SK-N-SH (cell line): ENCODE results near the gene BTBD7. TPM values are rescaled to one million over a fixed set of nuclear protein-coding genes. Genes with fewer than 3 reads are reported as not detected.

Experiments used
- CTCF ChIA-PET: fragments of 300-600, 350-600 bp; formaldehyde crosslinking; extraction: SDS; loops from one replicate; lab custom pipeline; 2021; lab: Yijun Ruan, JAX
- POLR2A ChIA-PET: fragments of 350-600 bp; sonication (Branson Sonifier 250); formaldehyde crosslinking; extraction: SDS; loops from one replicate; lab custom pipeline; 2020; ENCODE audit warnings: antibody characterized with exemption, inconsistent platforms; lab: Yijun Ruan, JAX
- DNase-seq: peaks from one replicate; pipeline ENCODE4 v3.0.0; 2012
- H2AFZ ChIP-seq: fragments of 200-600 bp; sonication (generic); 2 replicates; pipeline ENCODE4 v1.8.1; 2016; ENCODE audit warnings: antibody characterized with exemption, mild to moderate bottlenecking, low read depth
- H3F3A ChIP-seq: fragments of 200-600 bp; sonication (generic); replicated peaks from 2 replicates; pipeline ENCODE3; 2016; ENCODE audit warnings: antibody characterized with exemption, mild to moderate bottlenecking; ENCODE audit not compliant: insufficient read depth
- H3K27ac ChIP-seq, 2 experiments: fragments of 200-500 bp in 1 of 2; fragments of 200-600 bp in 1 of 2; sonication (Bioruptor generic) in 1 of 2; sonication (generic), shearing (Covaris generic) in 1 of 2; 2 replicates each; pipeline versions ENCODE4 v1.5.1 to v1.6.1; 2014 to 2016; ENCODE audit warnings: low read depth in 2 of 2, inconsistent platforms in 1 of 2, low read length in 1 of 2, mild to moderate bottlenecking in 1 of 2, mixed read lengths in 1 of 2
- H3K27me3 ChIP-seq: fragments of 200-600 bp; sonication (generic), shearing (Covaris generic); 2 replicates; pipeline ENCODE4 v1.6.1; 2016; ENCODE audit warnings: mixed run types; ENCODE audit not compliant: insufficient read depth
- H3K36me3 ChIP-seq, 2 experiments: fragments of 200-500 bp in 1 of 2; fragments of 200-600 bp in 1 of 2; sonication (Bioruptor generic) in 1 of 2; sonication (generic) in 1 of 2; replicated peaks in 1 of 2; 2 replicates each; pipeline versions ENCODE3 to v1.5.1; 2014 to 2016; ENCODE audit warnings: low read length in 1 of 2, mild to moderate bottlenecking in 1 of 2; ENCODE audit not compliant: insufficient read depth in 2 of 2, control insufficient read depth in 1 of 2
- H3K4me1 ChIP-seq, 2 experiments: fragments of 200-500 bp in 1 of 2; fragments of 200-600 bp in 1 of 2; sonication (Bioruptor generic) in 1 of 2; sonication (generic), shearing (Covaris generic) in 1 of 2; 2 replicates each; pipeline versions ENCODE4 v1.5.1 to v1.6.1; 2014 to 2016; ENCODE audit warnings: low read depth in 1 of 2, low read length in 1 of 2, mixed run types in 1 of 2; ENCODE audit not compliant: insufficient read depth in 2 of 2, control insufficient read depth in 1 of 2
- H3K4me2 ChIP-seq: fragments of 200-600 bp; sonication (generic), shearing (Covaris generic); 2 replicates; pipeline ENCODE4 v1.6.1; 2017; ENCODE audit warnings: mixed run types
- H3K4me3 ChIP-seq, 2 experiments: fragments of 200-500 bp in 1 of 2; fragments of 200-600 bp in 1 of 2; sonication (Bioruptor generic) in 1 of 2; sonication (generic), shearing (Covaris generic) in 1 of 2; 2 replicates each; pipeline versions ENCODE4 v1.5.1 to v1.8.1; 2014 to 2016; ENCODE audit warnings: low read depth in 2 of 2, inconsistent platforms in 1 of 2, low read length in 1 of 2, mild to moderate bottlenecking in 1 of 2, mixed read lengths in 1 of 2, moderate library complexity in 1 of 2
- H3K79me2 ChIP-seq: fragments of 200-600 bp; sonication (generic); 2 replicates; pipeline ENCODE4 v1.8.1; 2017; ENCODE audit warnings: mild to moderate bottlenecking; ENCODE audit not compliant: insufficient read depth
- H3K9ac ChIP-seq: fragments of 200-600 bp; sonication (generic); 2 replicates; pipeline ENCODE4 v1.6.1; 2017; ENCODE audit warnings: mixed run types
- H3K9me2 ChIP-seq: fragments of 200-600 bp; sonication (generic); 2 replicates; pipeline ENCODE4 v1.6.1; 2017; ENCODE audit warnings: mixed run types
- H3K9me3 ChIP-seq: fragments of 200-600 bp; sonication (generic); 2 replicates; pipeline ENCODE4 v1.6.1; 2017; ENCODE audit warnings: mixed run types, mild to moderate bottlenecking, moderate library complexity
- H4K20me1 ChIP-seq: fragments of 200-600 bp; sonication (generic); 2 replicates; pipeline ENCODE4 v1.6.1; 2017; ENCODE audit warnings: mild to moderate bottlenecking, mixed run types; ENCODE audit not compliant: insufficient read depth
- CTCF ChIP-seq: fragments of 200-600 bp; sonication (generic); IDR thresholded peaks from 2 replicates; pipeline ENCODE4 v1.6.1; 2017; ENCODE audit warnings: antibody characterized with exemption, mild to moderate bottlenecking, moderate library complexity
- ELF1 ChIP-seq: IDR thresholded peaks from 2 replicates; pipeline ENCODE4 v1.4.0; 2012
- FOSL2 ChIP-seq: IDR thresholded peaks from 2 replicates; pipeline ENCODE4 v1.4.0; 2012; ENCODE audit warnings: low read depth, mild to moderate bottlenecking, moderate library complexity, borderline replicate concordance
- FOXJ3 ChIP-seq: sonication (generic); formaldehyde crosslinking; IDR thresholded peaks from 2 replicates; pipeline ENCODE4 v1.5.1; 2020; ENCODE audit warnings: mild to moderate bottlenecking, missing genetic modification reagents
- FOXM1 ChIP-seq: IDR thresholded peaks from 2 replicates; pipeline ENCODE4 v1.4.0; 2012; ENCODE audit warnings: low read depth, mild to moderate bottlenecking
- GATA2 ChIP-seq: sonication (generic); formaldehyde crosslinking; IDR thresholded peaks from 2 replicates; pipeline ENCODE4 v1.5.0; 2020; ENCODE audit warnings: mild to moderate bottlenecking, missing genetic modification reagents
- IRF3 ChIP-seq: fragments of 150-350 bp; IDR thresholded peaks from 2 replicates; pipeline ENCODE4 v1.6.1; 2016; ENCODE audit warnings: mild to moderate bottlenecking, low read depth, low read length
- MAX ChIP-seq: IDR thresholded peaks from 2 replicates; pipeline ENCODE4 v1.4.0; 2012; ENCODE audit warnings: low read depth
- MEF2A ChIP-seq: IDR thresholded peaks from 2 replicates; pipeline ENCODE4 v1.4.0; 2012; ENCODE audit warnings: low read depth, borderline replicate concordance
- NFIC ChIP-seq: IDR thresholded peaks from 2 replicates; pipeline ENCODE4 v1.4.0; 2012; ENCODE audit warnings: borderline replicate concordance
- RAD21 ChIP-seq: IDR thresholded peaks from 2 replicates; pipeline ENCODE4 v1.6.1; 2012; ENCODE audit warnings: mild to moderate bottlenecking, low read length
- REST ChIP-seq: IDR thresholded peaks from 2 replicates; pipeline ENCODE4 v1.6.1; 2012; ENCODE audit warnings: mild to moderate bottlenecking, low read depth, low read length, moderate library complexity
- SMC3 ChIP-seq: IDR thresholded peaks from 2 replicates; pipeline ENCODE4 v1.6.1; 2012; ENCODE audit warnings: low read depth, low read length, improper control_type of control experiment
- USF1 ChIP-seq: IDR thresholded peaks from 2 replicates; pipeline ENCODE4 v1.4.0; 2012; ENCODE audit warnings: low read depth, borderline replicate concordance
- ZBTB33 ChIP-seq: IDR thresholded peaks from 2 replicates; pipeline ENCODE4 v1.4.0; 2012; ENCODE audit warnings: low read depth, borderline replicate concordance
- WGBS: methylation state at CpG from one replicate; pipeline ENCODE4 v1.1.6; 2017; ENCODE audit warnings: low lambda C conversion rate; 5-methylcytosine and 5-hydroxymethylcytosine counted together
- polyA plus RNA-seq, 3 experiments: library from polyadenylated mRNA; depleted of rRNA; stranded (reverse); fragments of >200 nt; gene quantifications; 2 replicates each; pipeline ENCODE4 v1.2.3, GENCODE V29; 2012

Gene BTBD7
- polyA plus RNA-seq, 1 of the 3 experiments (the other 2 are of a cell fraction) = 8.6 TPM

GRCh38 chr14:93281937-93282336 lies 50.9 kb downstream of the BTBD7 start (continued):
- no peak for TF ChIP-seq CTCF
- no peak for TF ChIP-seq FOXM1
- no peak for TF ChIP-seq FOSL2
- TF ChIP-seq, all 33 proteins: peak for 0

GRCh38 chr14:93280743-93281142 lies 52.1 kb downstream of the BTBD7 start:
- Histone ChIP-seq H3K79me2 (peaks cover 13% of the 10 kb centered on the region; the same call in 1 of the 2 replicates), H3K36me3 (no peaks in the 10 kb centered on the region), H3K27ac (no peak overlapping the region), H4K20me1 (no peaks in the 10 kb centered on the region), H3K4me3 (no peak overlapping the region), H3F3A (no peaks in the 10 kb centered on the region), H3K27me3 (no peaks in the 10 kb centered on the region), H2AFZ (no peak overlapping the region), H3K9me3 (no peaks in the 10 kb centered on the region), H3K4me1 (peaks cover 0 to 7% of the 10 kb centered on the region in 2 experiments; a peak in 2 of 4 replicates), H3K4me2 (no peak overlapping the region), H3K9ac (no peak overlapping the region), H3K9me2 (no peaks in the 10 kb centered on the region)
- 95% methylated on average over 5 of the region's 5 CpGs for WGBS
- TF ChIP-seq ZBTB33 = no peak
- no peak for TF ChIP-seq NFIC
- DNase-seq = no peak
- ChIA-PET POLR2A (interaction anchor here (0.6 kb wide), 1 partner anchor 160 kb away, joined by 3 read pairs; no protein-coding TSS in a partner anchor), CTCF (no interaction called here)

- Histone ChIP-seq H3K4me1 (peaks cover 0 to 4% of the 10 kb centered on the region in 2 experiments; a peak in 1 of 4 replicates), H3F3A (no peaks in the 10 kb centered on the region), H2AFZ (no peak overlapping the region), H3K27me3 (no peaks in the 10 kb centered on the region), H3K36me3 (peaks cover 3 to 4% of the 10 kb centered on the region in 2 experiments), H3K9ac (no peak overlapping the region), H3K79me2 (peaks cover 33% of the 10 kb centered on the region; the same call in 1 of the 2 replicates), H3K9me3 (no peaks in the 10 kb centered on the region), H3K4me2 (no peak overlapping the region), H3K4me3 (no peak overlapping the region), H3K9me2 (no peaks in the 10 kb centered on the region), H3K27ac (no peak overlapping the region), H4K20me1 (no peaks in the 10 kb centered on the region)
- CTCF ChIA-PET = no interaction called here
- WGBS = 100% methylated on average over 3 of the region's 3 CpGs
- POLR2A ChIA-PET = no interaction called here
- DNase-seq = no peak
- TF ChIP-seq REST (no peak), SMC3 (no peak), GATA2 (CRISPR knock-in tag) (no peak), USF1 (no peak), RAD21 (no peak), FOXJ3 (CRISPR knock-in tag) (no peak), ELF1 (no peak), MEF2A (no peak), IRF3 (no peak), MAX (no peak)
Observed at GRCh38 chr14:93276031-93276716, 56.7 kb downstream of the BTBD7 start.
